Stimulated activated CD4-positive, alpha-beta T cell treated with anti-CD3 and anti-CD28 coated beads, Interleukin-1b, Interleukin-23, amount 100 ng/mL, for 4 hours (primary cell): Measurements from ENCODE around the gene CENPL.

Source experiments
- DNase-seq, 2 donors: peaks; one replicate each; pipeline ENCODE4 v3.0.0-alpha.2; 2020; ENCODE audit warnings: low read depth in 2 of 2

CENPL gene

GRCh38 chr1:173758110-173758509 lies 66.6 kb downstream of the CENPL start:
- no peak for DNase-seq

- no peak for DNase-seq
Observed at GRCh38 chr1:173757666-173758065, 67.0 kb downstream of the CENPL start.

- no peak for DNase-seq
Observed at GRCh38 chr1:173753830-173754229, 70.9 kb downstream of the CENPL start.
